GM18502 (cell line): ENCODE data around the gene TSPAN18.

Source experiments
- ATAC-seq: cut with Tn5 transposase; IDR thresholded peaks from one replicate; pipeline ENCODE4 v1.9.1; 2021; ENCODE audit warnings: mild to moderate bottlenecking; ENCODE audit not compliant: unreplicated experiment, poor library complexity

TSPAN18 gene

DNA sequence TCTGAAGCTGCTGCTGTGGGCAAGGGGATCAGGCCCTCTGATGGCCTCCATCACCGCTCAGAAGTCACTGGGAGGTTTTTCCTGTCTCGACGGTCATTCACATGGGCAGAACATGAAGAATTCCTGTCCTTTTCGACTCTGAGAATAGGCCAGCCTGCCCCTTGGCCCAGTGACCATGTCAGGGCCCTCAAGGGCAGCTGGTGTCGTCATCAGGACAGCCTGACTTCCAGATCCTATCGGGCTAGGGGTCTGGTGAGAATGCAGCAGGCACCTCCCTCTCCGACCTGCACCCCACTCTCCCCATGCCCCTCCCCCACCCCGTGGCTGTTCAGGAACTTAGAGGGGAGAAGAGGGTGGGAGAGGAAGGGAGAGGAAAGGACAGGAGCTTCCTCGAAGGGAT lies 220.4 kb downstream of the TSPAN18 start:
- ATAC-seq, result no peak

DNA sequence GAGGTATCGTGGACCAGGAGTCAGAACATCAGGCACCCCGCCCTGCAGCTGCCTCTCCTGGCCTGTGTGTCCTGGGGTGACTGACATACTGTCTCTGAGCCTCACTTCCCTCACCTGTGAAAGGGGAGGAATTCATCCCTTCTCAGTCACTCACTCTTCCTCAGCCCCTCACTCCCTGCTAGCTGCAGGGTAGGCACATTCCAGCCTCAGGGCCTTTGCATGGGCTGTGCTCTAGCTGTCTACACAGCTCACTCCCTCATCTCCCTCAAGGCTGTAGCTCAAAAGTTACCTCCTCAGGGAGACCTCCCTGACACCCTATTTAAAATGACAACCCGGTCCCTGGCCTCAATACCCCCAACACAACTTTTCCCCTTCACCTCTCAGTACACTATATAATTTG lies 221.4 kb downstream of the TSPAN18 start:
- ATAC-seq, result no peak

DNA sequence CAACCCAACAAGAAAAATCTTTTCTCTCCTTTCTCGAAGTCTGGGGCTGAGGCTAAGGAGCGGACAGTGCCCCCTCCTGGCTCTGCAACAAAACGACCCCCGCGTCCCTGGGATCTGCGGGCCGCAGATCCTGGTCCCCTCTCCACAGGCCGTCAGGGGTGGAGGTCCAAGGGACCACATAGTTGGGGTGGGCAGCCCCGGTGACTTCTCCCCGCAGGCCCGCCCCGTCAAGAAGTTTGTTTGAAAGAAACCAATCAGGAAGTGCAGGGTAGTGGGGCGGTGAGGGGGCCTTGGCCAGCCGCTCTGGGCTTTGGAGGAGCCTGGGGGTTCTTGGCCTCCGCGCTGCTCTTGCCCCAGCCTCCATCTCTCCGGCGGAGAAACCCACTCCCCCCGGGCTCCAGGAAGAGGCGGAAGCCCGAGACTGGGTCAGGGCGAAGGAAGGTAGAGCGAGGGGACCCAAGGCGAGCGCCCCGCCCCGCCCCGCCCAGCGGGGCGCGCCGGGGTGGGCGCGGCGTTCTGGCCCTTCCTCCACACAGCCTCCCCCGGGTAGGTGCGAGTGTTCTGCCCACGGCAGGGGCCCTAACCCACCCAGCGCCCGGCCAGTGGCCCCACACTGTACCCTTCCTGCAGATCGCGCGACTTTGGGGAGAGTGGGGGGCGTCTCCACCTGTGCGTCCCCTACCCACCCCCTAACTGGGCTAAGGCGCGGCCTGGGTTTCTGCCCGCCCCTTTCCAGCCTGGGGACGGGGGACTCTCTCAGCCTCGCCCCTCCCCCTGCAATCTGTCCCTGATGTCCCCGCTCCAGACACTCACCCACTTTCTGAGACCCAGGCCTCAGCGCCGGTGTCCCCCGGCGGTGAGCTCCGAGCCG lies 222.6 kb downstream of the TSPAN18 start:
- no peak for ATAC-seq

DNA sequence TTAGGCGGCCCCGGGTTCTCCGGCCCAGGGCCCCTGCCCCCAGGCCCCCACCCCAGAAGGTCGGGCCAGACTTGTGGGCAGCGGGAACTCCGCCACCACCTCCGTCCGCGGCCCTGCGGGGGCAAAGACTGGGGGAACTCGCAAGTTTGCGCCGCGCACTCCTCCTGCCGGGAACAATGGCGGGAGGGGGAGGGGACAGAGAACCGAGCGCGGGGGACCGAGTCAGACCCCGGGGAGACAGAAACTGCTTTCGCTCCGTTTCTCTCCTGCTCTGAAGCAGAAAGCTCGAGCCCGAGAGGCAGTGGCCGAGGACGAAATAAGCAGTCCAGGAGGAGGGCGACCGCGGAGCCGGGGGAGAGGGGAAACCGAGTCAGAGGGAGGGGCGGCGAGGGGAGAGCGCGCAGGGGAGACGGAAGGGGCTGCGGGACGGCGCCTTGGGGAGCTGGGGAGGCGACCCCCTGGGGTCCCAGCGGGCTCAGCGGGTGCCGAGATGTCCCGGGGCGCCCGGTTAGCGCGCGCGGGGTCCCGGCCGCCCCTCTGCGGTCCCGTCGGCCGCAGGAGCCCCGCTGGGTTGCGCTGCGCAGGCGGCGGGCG lies 223.4 kb downstream of the TSPAN18 start:
- ATAC-seq, result no peak

DNA sequence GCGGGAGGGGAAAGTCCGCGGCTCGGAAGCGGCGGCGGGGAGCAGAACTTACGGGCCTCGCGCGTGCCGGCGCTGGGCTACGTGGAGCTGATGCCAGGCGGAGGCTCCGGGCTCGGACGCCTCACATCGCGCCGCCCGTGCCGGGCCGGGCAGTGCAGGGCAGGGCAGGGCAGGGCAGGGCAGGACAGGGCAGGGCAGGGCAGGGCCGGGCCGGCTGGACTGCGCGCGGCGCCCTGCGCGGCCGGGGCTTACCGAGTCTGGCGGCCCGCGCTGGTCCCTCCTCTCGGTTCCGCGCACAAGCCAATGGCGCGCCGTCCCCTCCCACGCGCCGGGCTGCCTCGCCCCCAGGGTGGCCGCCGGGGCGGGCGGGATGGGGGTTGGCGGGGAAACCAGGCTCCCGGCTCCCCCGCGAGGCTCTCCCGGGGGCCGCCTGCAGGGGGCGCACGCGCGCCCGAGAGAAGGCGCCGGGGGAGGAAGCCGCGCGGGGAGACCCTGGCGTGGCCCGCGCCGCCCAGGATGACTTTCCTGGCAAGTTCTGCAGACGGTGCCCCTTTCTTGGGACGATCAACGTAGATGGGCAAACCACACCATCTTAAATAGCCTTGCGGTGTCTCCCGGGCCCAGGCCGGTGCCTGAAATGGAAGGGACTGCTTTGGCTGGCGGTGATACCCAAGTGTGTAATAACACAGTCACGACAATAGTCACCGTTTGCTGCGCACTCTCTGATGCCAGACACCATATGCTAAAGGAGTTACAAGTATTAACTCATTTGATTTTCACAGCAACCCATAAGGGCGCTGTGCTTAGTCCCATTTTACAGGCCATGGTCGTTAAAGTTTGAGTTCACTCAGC lies 224.1 kb downstream of the TSPAN18 start, which contains the start of gene TP53I11:
Gene TP53I11, minus strand, starts transcription at position 259 of the 852 bp plus-strand sequence. CDS start 12,548 bp downstream, outside the sequence.
- no peak for ATAC-seq

DNA sequence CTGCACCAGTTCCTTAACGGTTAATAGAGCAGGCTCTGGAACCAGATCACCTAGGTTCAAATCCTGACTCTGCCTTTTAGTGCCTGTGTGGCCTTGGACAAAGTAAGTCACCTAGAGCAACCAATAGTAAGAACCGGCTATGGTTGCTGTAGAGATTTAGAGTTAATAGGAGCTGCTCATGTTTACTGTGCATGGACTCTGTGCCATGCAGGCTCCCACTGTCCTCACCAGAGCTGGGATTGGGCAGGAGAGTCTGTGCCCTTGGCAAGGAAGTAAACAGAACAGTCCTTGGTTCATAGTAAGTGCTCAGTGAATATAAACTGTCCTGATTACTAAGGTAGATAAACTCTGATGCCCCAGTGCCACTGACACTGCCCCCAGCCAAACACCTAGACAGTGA lies 225.3 kb downstream of the TSPAN18 start:
- ATAC-seq, result no peak

DNA sequence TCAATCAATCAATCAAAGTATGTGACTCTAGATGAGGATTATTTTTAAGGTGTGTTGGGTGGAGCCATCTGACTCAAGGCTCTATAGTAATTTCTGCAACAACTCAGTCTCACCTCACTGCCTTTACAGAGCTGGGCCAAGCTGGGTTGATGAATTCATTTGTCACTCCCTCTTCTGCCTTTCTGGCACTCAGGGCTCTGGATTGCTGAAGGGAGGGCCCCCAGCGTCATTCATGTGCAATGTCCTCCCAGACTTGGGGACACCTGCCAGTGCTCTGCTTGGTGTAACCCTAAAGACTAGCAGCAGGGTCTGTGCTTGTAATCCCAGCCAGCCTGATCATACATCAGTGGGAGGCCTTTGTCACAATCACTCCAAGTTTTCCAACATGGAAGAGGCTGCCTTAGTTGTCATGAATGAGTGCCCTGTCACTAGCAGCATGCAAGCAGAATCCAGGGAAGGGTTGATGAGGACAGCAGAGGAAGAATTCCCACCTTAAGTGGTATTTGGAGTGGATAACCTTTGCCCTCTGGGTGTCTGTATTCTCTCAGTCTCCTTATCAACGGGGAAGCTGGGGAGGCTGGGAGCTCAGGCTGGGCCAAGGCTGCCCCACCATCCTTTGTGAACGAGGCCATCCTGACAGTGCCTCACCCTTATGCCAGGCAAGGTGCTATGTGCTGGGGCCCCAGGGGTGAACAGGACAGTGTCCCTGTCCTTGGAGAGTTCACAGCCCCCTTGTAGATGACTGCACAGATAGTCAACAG lies 225.9 kb downstream of the TSPAN18 start:
- ATAC-seq, result no peak

DNA sequence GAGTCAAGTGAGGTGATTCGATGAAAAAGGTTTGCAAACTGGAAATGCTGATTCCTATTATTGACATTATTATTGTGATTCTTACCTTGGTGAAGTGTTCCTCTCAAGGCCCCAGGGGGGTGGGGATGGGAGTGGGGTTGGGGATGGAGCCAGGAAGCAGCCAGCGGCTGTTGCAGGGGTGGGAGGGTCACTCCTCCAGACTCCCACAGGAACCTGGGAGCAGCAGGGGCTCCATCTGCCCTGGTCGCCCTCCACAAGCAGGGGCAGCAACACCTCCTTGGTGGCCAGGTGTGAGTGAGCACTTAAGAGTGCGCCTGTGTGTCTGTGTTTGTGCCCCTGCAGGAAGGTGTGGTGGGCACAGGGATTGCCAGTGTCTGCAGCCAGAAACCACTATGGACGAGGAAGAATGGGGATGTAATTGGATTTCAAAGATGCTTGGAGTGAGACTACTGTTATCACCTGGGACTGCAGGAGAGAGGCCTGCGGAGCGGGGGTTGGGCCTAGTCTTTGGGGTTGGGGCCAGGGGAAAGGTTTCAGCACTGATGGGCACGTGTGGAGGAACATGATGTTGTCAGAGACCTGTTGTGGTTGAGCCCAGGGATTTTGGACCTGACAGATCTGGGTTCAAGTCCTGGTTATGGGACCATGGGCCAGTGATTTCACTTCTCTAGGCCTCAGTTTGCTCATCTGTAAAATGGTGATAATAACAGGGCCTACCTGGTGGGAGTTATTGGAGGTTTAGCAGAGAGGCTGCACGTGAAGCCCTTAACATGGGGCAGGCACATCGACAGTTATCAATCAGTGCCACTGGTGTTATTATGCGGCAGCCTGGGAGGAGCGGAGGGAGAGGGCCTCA lies 227.5 kb downstream of the TSPAN18 start:
- ATAC-seq, result no peak

DNA sequence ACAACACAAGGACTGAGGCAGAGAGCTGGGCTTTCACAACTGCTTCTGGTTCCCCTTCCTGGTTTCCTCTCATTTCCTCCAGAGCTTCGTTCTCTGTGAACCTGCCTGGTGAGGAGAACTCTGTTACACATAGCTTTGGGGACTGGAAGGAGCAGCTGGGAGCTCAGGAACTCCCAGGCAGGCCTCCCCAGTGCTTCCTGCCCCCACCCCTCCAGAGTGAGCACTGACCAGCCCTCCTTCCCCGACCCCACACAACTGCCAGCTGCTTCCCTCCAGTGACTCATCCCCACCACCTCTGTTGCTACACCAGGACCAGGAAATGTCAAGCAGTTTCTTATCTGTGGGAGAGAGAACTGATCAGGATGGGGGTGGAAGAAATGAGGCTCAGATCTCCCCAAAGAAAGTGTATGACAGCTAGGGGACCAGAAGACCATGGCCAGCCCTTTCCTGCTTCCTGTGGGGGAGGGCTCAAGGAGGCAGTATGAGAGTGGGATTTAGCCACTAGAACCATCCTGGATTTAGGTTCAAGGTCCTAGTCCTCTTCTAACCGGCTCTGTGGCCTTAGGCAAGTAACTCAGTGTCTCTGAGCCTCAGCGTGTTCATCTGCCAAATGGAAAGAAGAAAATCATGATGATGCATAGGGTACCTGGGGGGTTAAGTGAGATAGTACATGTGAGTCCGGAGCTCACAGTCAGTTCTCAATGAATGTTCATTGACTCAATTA lies 228.4 kb downstream of the TSPAN18 start:
- no peak for ATAC-seq

DNA sequence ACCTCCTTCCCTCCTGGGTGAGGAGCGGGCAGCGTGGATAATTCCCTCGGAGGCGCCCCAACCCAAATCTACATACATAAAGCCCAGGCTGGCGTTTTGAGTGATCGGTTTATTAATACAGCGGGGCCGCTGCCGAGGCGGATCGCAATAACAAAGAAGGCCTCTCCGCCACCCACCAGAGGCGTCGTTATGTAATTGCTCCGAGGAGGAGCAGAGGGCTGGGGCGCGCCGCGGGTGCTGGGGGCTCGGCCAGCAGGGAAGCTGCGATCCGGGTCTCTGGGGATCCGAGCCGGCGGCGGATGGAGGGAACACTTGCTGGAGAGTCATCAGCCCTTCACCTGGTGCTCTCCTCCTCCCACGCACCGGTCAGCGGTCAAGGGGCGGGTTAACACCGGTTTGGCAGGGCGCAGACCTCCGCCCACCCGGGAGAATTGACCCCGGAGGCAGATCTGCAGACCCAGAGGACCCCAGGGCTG lies 230.3 kb downstream of the TSPAN18 start:
- ATAC-seq, result no peak

DNA sequence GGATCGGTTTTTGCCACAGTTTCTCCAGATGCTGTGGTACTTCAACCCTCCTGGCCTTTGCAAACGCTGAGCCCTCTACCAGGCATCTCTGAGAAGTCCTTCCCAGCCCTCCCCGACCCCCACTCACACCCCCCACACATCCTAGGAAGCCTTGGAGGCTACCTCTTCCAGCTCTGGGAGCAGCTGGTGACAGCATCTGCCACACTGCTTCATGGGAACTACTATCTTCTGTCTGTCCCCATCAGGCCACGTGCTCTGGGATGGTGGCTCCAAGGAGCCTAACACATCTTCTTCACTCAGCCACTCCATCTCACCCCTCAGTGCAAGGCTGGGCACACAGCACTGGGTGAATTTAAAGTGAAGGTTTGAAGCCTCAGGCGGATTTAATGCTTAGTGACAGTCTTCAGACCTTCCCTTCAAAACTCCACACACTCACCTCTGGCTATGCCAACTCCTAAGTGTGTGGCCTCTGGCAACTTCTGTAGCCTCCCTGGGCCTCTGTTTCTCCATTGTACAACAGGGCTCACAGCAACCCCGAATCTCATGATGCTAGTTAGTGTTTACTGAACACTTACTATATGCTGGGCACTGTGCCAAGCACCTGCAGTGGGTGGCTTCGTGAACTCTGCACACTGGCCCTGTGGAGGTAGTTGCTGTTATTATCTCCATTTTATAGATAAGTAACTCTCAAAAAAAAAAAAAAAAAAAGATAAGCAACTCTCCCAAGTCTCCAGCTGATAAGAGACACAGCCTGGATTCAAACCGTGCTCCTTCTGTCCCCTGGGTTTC lies 231.2 kb downstream of the TSPAN18 start:
- no peak for ATAC-seq

DNA sequence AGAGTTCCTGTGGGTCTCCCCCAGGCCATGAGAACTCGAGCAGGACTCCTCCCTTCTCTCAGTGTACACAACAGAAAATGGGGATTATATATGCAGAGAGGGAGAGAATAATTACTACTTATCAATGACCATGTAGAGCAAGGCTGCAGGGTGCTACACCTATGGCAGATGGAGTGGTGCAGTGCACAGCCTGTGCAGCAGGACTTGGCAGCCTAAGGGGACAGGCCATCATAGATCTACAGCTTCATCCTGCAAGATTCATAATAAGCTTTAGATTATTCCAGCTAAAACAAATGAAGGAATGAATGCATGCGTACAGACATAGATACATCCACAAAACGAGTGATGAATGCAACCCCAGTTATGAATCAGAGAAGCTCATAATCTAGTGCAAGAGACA lies 232.3 kb downstream of the TSPAN18 start:
- ATAC-seq, result no peak

DNA sequence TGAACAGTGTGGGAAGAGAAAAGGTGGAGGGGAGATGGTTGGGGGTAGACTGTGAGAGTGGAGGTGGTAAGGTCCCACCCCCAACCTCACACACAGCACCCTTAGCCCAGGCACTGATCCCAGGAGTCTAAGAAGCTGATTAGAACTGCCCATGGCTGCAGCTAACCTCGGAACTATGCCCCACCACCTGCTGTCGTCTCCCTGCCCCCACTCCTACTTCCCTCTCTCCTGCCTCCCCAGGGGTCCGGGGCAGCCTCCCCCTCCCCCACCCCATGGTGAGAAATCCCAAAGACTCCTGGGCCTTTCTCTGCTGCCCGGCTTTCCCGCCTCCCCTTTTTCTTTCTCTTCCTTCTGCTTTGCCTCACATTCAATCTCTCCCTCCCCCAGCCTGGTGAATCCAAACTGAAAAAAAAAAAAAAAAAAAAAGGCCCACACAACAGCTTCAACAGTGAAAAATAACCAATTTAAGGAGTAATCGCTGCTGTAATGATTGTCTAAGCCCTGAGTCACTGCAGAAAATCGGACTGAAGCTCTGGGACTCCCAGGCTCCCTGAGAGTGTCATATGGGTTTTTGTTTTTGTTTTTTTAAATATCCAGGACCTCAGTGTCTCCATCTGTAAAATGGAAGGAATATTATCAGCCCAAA lies 233.6 kb downstream of the TSPAN18 start:
- ATAC-seq, result no peak

DNA sequence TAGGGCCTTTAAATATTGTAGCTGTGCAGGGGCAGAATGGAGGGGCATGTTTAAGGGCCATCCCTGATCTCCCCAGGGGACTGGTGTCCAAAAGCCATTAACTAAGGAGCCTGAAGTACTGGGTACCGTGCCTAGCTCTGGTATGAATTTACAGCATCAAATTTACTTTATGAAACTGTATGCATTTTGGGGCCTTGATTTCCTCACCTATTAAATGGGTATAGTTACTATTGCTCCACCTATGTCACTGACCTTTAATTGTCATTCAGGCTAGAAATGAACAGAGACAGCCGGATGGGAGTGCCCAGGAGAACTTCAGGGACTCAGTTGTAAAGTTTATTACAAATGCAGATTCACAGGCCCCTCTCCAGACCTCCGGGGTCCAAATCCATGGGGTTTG lies 235.7 kb downstream of the TSPAN18 start:
- no peak for ATAC-seq

DNA sequence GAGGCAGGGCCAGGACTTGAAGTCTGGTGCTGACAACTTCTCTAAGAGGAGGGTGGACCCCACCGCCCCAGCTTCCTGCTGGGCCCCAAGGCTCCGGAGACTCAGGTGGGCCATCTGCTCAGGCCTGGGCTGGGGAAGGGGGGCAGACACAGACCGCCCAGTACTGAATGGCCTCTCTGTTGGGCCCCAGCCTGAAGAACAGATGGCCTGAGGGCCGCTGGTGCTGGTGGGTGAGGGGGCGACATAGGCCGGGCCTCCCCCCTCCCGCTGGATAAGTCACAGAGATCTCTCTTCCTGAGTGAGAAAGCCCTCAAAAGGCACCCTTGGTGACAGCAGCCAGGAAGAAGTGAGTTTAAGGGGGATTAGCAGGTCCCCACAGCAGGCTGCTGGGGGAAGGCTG lies 236.4 kb downstream of the TSPAN18 start:
- ATAC-seq, result no peak

DNA sequence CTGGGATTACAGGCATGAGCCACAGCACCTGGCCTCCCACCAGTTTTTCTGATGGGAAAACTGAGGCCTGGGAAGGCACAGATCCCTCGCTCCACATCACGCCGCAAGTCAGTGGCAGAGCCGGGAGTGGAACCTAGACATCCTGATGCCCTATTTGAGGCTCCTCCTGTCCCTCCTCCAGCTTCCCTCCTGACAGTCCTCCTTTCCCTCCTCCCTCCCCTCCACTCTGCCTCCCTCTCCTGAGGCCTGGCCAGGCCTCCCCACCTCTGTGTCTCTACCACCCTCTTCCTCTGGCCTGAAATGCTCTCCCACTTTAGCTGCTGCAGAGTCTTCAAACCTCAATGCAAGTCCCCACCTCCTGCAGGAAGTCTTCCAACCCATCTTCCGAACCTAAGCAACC lies 237.2 kb downstream of the TSPAN18 start:
- ATAC-seq, result no peak

DNA sequence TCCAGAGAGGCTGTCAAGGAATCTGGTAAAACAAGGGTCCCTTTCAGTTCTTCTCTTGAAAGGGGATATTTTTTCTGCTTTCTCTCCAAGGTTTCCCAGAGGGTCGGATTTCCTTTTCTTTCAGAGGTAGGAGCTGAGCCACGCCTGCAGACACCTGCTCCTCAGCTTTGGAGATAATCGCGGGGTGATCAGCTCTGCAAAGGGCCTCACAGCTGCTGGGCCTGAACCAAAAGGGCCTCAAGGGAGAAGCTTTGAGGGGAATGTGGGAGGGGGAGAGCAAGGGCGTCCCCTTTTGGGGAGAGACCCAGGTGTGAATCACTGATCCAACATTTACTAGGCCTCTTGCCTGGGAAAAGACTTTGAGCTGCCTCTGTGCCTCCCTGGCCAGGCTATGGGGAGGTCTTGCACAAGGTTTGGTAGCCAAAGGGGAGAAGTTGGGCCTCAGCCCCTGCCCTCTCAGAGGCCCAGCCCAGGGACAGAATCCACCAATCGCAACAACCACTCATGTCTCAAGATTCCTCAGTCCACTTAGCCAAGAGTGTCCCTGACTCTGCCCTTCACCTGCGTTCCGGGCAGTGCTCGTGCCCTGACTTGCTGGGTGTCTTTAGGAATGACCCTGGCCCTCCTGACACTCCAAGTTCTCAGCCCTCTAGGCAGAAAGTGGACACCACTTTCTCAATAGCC lies 237.9 kb downstream of the TSPAN18 start:
- no peak for ATAC-seq
